Cardiac muscle cell (in vitro differentiated cells and primary cell): Measurements from ENCODE around the gene TLR9. TPM values are rescaled to one million over a fixed set of nuclear protein-coding genes. Genes with fewer than 3 reads are reported as not detected.

Source experiments
- DNase-seq, 2 donors: peaks; one replicate each; pipeline versions ENCODE4 v3.0.0 to v3.0.0-alpha.2; 2010 to 2017; ENCODE audit warnings: low read depth in 1 of 2, low spot score in 1 of 2
- H3K27ac ChIP-seq: fragments of 200-600 bp; sonication (generic); 2 replicates; pipeline ENCODE4 v1.5.1; 2016
- H3K27me3 ChIP-seq: fragments of 200-600 bp; sonication (generic); 2 replicates; pipeline ENCODE4 v1.6.0; 2016; ENCODE audit warnings: control low read depth
- H3K36me3 ChIP-seq: fragments of 200-600 bp; sonication (generic); 2 replicates; pipeline ENCODE4 v1.5.1; 2016; ENCODE audit warnings: control low read depth
- H3K4me1 ChIP-seq: fragments of 200-600 bp; sonication (generic); 2 replicates; pipeline ENCODE4 v1.8.1; 2017; ENCODE audit warnings: low read depth, mild to moderate bottlenecking, mixed run types
- H3K4me3 ChIP-seq: fragments of 200-600 bp; sonication (generic); 2 replicates; pipeline ENCODE4 v1.5.1; 2016; ENCODE audit warnings: mild to moderate bottlenecking
- H3K9me3 ChIP-seq: fragments of 200-600 bp; sonication (generic); 2 replicates; pipeline ENCODE4 v1.5.1; 2017; ENCODE audit warnings: low read depth, mild to moderate bottlenecking, control low read depth
- polyA plus RNA-seq: library from polyadenylated mRNA; unstranded; fragments of >200 nt; fragmentation: Nextera tagmentation; extraction: Ambion mirVana; gene quantifications from 2 replicates; pipeline ENCODE4 v1.2.1, GENCODE V29; 2016
- total RNA-seq: library from RNA; depleted of rRNA; stranded (reverse); fragments of >200 nt; gene quantifications from 2 replicates; pipeline ENCODE4 v1.2.3, GENCODE V29; 2016
- TF ChIP-seq, protein P1 (sequence below): IDR thresholded peaks from 2 replicates; pipeline ENCODE4 v1.5.1; 2012; ENCODE audit warnings: low read depth, mild to moderate bottlenecking, low read length

Gene TLR9
- total and polyA plus RNA-seq, 2 experiments from 2014 or later, result 0.15 TPM; not detected in 1

- TF ChIP-seq, protein P1, sequence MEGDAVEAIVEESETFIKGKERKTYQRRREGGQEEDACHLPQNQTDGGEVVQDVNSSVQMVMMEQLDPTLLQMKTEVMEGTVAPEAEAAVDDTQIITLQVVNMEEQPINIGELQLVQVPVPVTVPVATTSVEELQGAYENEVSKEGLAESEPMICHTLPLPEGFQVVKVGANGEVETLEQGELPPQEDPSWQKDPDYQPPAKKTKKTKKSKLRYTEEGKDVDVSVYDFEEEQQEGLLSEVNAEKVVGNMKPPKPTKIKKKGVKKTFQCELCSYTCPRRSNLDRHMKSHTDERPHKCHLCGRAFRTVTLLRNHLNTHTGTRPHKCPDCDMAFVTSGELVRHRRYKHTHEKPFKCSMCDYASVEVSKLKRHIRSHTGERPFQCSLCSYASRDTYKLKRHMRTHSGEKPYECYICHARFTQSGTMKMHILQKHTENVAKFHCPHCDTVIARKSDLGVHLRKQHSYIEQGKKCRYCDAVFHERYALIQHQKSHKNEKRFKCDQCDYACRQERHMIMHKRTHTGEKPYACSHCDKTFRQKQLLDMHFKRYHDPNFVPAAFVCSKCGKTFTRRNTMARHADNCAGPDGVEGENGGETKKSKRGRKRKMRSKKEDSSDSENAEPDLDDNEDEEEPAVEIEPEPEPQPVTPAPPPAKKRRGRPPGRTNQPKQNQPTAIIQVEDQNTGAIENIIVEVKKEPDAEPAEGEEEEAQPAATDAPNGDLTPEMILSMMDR, result peak; percentile 14
- peak in 1 of 2 donors; percentile 92 for DNase-seq
- peaks cover 3% of the 10 kb centered on the region for H3K27me3 ChIP-seq
- no peak overlapping the region for H3K27ac ChIP-seq
- peak overlapping the region; percentile 93 for H3K4me3 ChIP-seq
- peaks cover 14% of the 10 kb centered on the region for H3K4me1 ChIP-seq
- H3K36me3 ChIP-seq, result no peaks in the 10 kb centered on the region
- H3K9me3 ChIP-seq, result no peaks in the 10 kb centered on the region
Measured at GRCh38 chr3:52240059-52240885, 14.8 kb upstream of the TLR9 start.

- Histone ChIP-seq H3K27ac (no peak within 1 kb of the TSS), H3K4me1 (peaks cover 14% of the 10 kb centered on the region), H3K27me3 (no peaks in the 10 kb centered on the region), H3K4me3 (peak within 1 kb of the TSS; percentile 93), H3K9me3 (no peaks in the 10 kb centered on the region), H3K36me3 (no peaks in the 10 kb centered on the region)
- peak; percentile 85 to 91 for DNase-seq
- TF ChIP-seq, protein P1, result peak; percentile 46
Measured at GRCh38 chr3:52238761-52239701, 13.6 kb upstream of the TLR9 start, which contains the start of gene TWF2. TWF2 (minus strand) TSS chr3:52239158; CDS start chr3:52239016, 142 bp downstream.

DNA sequence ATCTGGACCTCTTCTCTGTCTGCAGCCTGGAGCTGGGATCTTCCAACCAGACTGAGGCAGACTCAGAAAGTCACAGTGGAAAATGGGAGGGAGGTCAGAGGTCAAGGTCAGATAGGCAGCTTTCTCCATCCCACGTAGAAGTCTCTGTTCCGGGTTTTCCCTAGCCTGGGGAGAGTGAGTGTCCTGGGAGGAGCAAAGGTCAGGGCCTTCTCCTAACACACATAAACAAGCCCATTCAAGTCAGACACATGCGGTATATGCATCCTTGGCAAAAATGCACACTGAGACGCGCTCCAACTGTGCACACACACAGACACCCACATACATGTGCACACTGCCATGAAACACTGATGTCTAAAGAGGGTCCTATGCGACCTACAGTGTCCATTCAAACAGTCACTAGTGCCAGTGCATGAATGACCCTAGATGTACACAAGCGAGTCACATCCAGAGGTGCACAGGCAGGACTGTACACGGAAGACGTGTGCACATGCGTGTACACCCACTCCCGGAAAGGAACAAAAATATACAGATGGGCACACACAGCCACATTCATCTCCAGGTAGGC is 12.8 kb upstream of the TLR9 start:
- Histone ChIP-seq H3K36me3 (no peaks in the 10 kb centered on the region), H3K27me3 (no peaks in the 10 kb centered on the region), H3K4me1 (peaks cover 14% of the 10 kb centered on the region), H3K9me3 (no peaks in the 10 kb centered on the region), H3K27ac (no peak overlapping the region), H3K4me3 (peak overlapping the region; percentile 93)
- TF ChIP-seq, protein P1, result no peak
- DNase-seq, result no peak

DNA sequence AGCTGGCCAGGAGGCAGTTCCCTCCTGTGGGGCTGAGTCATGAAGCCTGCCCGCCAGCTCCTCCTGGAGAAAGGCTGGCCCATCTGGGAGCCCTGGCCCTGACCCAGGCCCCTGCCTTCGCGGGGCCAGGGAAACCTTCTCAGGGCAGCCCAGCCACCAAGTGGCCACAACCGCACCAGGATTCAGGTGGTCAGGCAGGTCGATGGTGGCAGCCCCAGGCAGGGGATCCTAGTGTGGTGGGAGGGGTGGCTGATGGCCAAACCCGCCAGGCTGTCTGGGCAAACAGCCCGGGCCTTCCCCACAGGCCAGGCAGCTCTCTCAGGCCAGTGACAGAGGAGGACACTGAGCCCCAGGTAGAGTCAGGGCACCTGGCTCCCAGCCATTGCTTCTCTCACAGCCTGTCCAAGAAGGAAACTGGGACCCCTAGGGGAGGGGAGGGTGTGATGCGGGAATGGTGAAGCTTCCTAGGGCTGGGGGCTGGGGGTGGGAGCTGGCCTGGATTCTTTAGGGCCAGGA is 12.3 kb upstream of the TLR9 start:
- TF ChIP-seq, protein P1, result no peak
- Histone ChIP-seq H3K4me3 (peak overlapping the region; percentile 93), H3K9me3 (no peaks in the 10 kb centered on the region), H3K36me3 (no peaks in the 10 kb centered on the region), H3K4me1 (peaks cover 14% of the 10 kb centered on the region), H3K27me3 (no peaks in the 10 kb centered on the region), H3K27ac (peak overlapping the region; percentile 17)
- peak in 1 of 2 donors; percentile 88 for DNase-seq

GRCh38 chr3:52237006-52237656 is 11.7 kb upstream of the TLR9 start:
- TF ChIP-seq, protein P1, result no peak
- no peak overlapping the region for H3K4me3 ChIP-seq
- no peaks in the 10 kb centered on the region for H3K9me3 ChIP-seq
- DNase-seq, result no peak
- peak overlapping the region; percentile 17 for H3K27ac ChIP-seq
- H3K4me1 ChIP-seq, result peaks cover 14% of the 10 kb centered on the region
- no peaks in the 10 kb centered on the region for H3K27me3 ChIP-seq
- H3K36me3 ChIP-seq, result no peaks in the 10 kb centered on the region
